ENCODE results near the gene AARS1. TPM values are rescaled to one million over a fixed set of nuclear protein-coding genes. Genes with fewer than 3 reads are reported as not detected.

Gene AARS1
- total and polyA plus RNA-seq, 11 donors: 23.9 to 96.2 (median 63.2) TPM

DNA sequence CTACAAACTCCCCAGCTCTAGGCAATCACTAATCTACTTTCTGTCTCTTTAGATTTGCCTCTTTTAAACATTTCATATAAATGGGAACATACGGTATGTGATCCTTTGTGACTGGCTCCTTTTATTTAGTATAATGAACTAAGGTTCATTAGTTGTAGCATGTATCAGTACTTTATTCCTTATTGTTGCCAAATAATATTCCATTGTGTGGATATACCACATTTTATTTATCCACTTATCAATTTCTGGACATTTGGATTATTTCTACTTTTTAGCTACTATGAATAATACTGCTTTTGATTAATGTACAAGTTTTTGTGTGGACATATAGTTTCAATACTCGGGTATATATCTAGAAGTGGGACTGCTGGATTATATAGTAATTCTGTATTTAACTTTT is 17.6 kb upstream of the AARS1 start:
- Histone ChIP-seq H3K4me1 (peaks cover 0 to 16% (median 0%) of the 10 kb centered on the region in 12 donors), H3K27me3 (no peaks in the 10 kb centered on the region), H3K4me3 (no peak overlapping the region), H3K9me3 (peaks cover 0 to 4% (median 0%) of the 10 kb centered on the region in 12 donors), H3K27ac (no peak overlapping the region), H3K36me3 (peaks cover 0 to 17% (median 4%) of the 10 kb centered on the region in 9 donors)
- TF ChIP-seq POLR2A (IDR thresholded peaks at IDR 0.05): no peak
- TF ChIP-seq, protein P1, sequence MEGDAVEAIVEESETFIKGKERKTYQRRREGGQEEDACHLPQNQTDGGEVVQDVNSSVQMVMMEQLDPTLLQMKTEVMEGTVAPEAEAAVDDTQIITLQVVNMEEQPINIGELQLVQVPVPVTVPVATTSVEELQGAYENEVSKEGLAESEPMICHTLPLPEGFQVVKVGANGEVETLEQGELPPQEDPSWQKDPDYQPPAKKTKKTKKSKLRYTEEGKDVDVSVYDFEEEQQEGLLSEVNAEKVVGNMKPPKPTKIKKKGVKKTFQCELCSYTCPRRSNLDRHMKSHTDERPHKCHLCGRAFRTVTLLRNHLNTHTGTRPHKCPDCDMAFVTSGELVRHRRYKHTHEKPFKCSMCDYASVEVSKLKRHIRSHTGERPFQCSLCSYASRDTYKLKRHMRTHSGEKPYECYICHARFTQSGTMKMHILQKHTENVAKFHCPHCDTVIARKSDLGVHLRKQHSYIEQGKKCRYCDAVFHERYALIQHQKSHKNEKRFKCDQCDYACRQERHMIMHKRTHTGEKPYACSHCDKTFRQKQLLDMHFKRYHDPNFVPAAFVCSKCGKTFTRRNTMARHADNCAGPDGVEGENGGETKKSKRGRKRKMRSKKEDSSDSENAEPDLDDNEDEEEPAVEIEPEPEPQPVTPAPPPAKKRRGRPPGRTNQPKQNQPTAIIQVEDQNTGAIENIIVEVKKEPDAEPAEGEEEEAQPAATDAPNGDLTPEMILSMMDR (IDR thresholded peaks at IDR 0.05): no peak
- 96 to 99% (median 97%) methylated on average over 2 of the region's 2 CpGs for WGBS, 4 donors
- intact Hi-C loops (cut with DNase I): no loop called here
- ATAC-seq (no peak), DNase-seq (no peak)

DNA sequence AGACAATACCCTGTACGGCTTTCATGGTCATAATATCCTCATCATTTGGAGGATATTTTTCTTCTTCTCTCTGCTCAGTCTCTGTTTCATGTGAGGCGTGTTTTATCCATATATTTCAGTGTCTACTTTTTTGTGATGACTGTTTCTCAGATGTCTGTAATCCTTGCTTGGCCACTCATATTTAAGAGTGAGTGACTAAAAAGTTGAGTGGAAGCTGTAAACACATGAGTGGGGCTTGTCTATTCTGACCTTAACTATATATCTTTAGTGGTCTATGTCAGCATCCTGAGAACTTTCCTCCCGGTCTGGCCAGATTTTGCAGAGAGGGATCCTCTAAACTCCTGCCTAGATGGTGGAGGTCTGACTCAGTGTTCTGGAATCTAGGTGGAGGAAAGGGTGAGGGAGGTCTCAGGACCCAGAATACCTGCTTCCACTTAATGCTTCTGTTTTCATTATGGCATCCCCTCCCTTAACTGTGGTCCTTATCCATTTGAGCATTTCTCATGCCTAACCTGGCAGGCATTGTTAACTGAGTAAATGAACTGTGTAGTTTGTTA is 15.7 kb upstream of the AARS1 start:
- intact Hi-C loops (cut with DNase I): loop anchor here in 1 of 10 donors (5.0 kb wide), 1 partner anchor 42 kb away; the partner anchor contains the start of gene DDX19A
- peak overlapping the region in 1 of 12 donors; percentile 66 for H3K27ac ChIP-seq
- no peaks in the 10 kb centered on the region for H3K27me3 ChIP-seq
- no peak for DNase-seq
- no peak for TF ChIP-seq POLR2A (IDR thresholded peaks at IDR 0.05)
- TF ChIP-seq, protein P1 (IDR thresholded peaks at IDR 0.05): no peak
- no peak overlapping the region for H3K4me3 ChIP-seq
- H3K36me3 ChIP-seq: peaks cover 0 to 21% (median 6%) of the 10 kb centered on the region in 9 donors
- H3K4me1 ChIP-seq: peaks cover 0 to 26% (median under 1%) of the 10 kb centered on the region in 12 donors
- 65 to 75% (median 72%) methylated on average over 3 of the region's 3 CpGs for WGBS, 4 donors
- no peak for ATAC-seq
- peaks cover 0 to 20% (median 3%) of the 10 kb centered on the region in 12 donors for H3K9me3 ChIP-seq

DNA sequence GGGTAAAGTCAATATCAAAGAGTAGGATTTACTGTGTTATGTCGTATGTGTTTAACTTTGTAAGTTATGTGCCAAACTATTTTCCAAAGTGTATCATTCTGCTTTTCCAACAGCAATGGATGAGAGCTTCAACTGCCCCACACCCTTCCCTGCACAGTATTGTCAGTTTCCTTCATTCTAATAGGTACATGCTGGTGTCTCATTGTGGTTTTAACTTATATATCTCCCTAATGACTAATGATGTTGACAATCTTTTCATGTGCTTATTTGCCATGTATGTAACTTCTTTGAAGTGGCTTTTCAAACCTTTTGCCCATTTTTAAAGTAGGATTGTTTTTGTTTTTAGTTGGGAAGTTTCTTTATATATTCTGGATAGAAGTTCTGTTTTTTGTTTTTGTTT is 13.4 kb upstream of the AARS1 start:
- TF ChIP-seq POLR2A (IDR thresholded peaks at IDR 0.05): no peak
- TF ChIP-seq, protein P1 (IDR thresholded peaks at IDR 0.05): no peak
- peaks cover 0 to 15% (median 6%) of the 10 kb centered on the region in 9 donors for H3K36me3 ChIP-seq
- no peak overlapping the region for H3K4me3 ChIP-seq
- H3K27me3 ChIP-seq: no peaks in the 10 kb centered on the region
- ATAC-seq (no peak), DNase-seq (no peak)
- WGBS, 4 donors: 78 to 96% (median 82%) methylated on average over 1 of the region's 1 CpG
- H3K27ac ChIP-seq: no peak overlapping the region
- H3K4me1 ChIP-seq: peaks cover 0 to 36% (median 9%) of the 10 kb centered on the region in 12 donors
- H3K9me3 ChIP-seq: peaks cover 0 to 20% (median 3%) of the 10 kb centered on the region in 12 donors
- intact Hi-C loops (cut with DNase I): loop anchor here in 1 of 10 donors (5.0 kb wide), 1 partner anchor 45 kb away; the partner anchor contains the start of gene DDX19A

DNA sequence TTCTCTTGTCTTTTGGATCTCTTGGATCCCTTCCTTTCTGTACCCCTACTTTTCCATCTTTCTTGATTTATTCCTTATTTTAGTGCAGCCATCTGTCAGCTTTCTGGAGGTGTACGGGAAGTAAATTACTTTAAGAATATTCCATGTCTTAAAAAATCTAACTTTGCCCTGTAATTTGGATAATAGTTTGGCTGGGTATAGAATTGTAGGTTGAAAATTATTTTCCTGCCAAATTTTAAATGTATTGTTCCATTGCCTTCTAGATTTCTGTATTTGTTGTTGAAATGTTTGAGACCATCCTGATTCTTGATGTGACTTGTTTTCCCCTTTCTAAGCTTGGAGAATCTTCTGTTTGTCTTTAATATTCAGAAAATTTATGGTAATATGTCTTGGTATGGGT is 11.8 kb upstream of the AARS1 start:
- ATAC-seq: no peak
- no peak for TF ChIP-seq POLR2A (IDR thresholded peaks at IDR 0.05)
- TF ChIP-seq, protein P1 (IDR thresholded peaks at IDR 0.05): no peak
- no peak overlapping the region for H3K27ac ChIP-seq
- peaks cover 0 to 15% (median 6%) of the 10 kb centered on the region in 9 donors for H3K36me3 ChIP-seq
- 95 to 100% (median 97%) methylated on average over 1 of the region's 1 CpG for WGBS, 4 donors
- H3K4me1 ChIP-seq: peaks cover 0 to 36% (median 9%) of the 10 kb centered on the region in 12 donors
- H3K27me3 ChIP-seq: no peaks in the 10 kb centered on the region
- H3K4me3 ChIP-seq: no peak overlapping the region
- intact Hi-C loops (cut with DNase I): loop anchor here in 1 of 10 donors (5.0 kb wide), 1 partner anchor 46 kb away; the partner anchor contains the start of gene DDX19A
- DNase-seq: no peak
- peaks cover 0 to 17% (median 3%) of the 10 kb centered on the region in 12 donors for H3K9me3 ChIP-seq
